Adrenal gland (tissue), 12 donors: ENCODE data around the gene TIMP2. TPM values are rescaled to one million over a fixed set of nuclear protein-coding genes. Genes with fewer than 3 reads are reported as not detected.

ENCODE experiments used
- DNase-seq, 7 donors: peaks; one replicate each; pipeline ENCODE4 v3.0.0-alpha.2; 2019 to 2020
- H3K27ac ChIP-seq, 5 donors: fragments of 200-600 bp; sonication (generic) in 4 of 5; 1 replicate in 3 of 5; 2 replicates in 2 of 5; pipeline versions ENCODE4 v1.5.1 to v1.8.0; 2016 to 2020; ENCODE audit warnings: mild to moderate bottlenecking in 1 of 5
- H3K27me3 ChIP-seq: fragments of 200-600 bp; 2 replicates; pipeline ENCODE4 v1.8.0; 2021
- H3K36me3 ChIP-seq, 2 donors: fragments of 200-600 bp; replicated peaks in 1 of 2; 1 replicate in 1 of 2; 2 replicates in 1 of 2; pipeline versions ENCODE4 v1.5.1 to v1.8.0; 2018 to 2022
- H3K4me1 ChIP-seq, 2 donors: fragments of 200-600 bp; replicated peaks in 1 of 2; 1 replicate in 1 of 2; 2 replicates in 1 of 2; pipeline versions ENCODE4 v1.5.1 to v1.8.0; 2018 to 2021
- H3K4me3 ChIP-seq, 4 donors: fragments of 200-600 bp; sonication (generic) in 3 of 4; one replicate each; pipeline ENCODE4 v1.5.1; 2016 to 2018
- H3K9me3 ChIP-seq, 3 donors: fragments of 200-600 bp; sonication (generic) in 1 of 3; replicated peaks in 1 of 3; 1 replicate in 2 of 3; 2 replicates in 1 of 3; pipeline versions ENCODE4 v1.5.1 to v1.8.0; 2016 to 2021
- POLR2A ChIP-seq, 2 donors: fragments of 450-650 bp; IDR thresholded peaks; one replicate each; pipeline ENCODE4 v1.6.1; 2017; ENCODE audit warnings: antibody characterized with exemption in 2 of 2, mild to moderate bottlenecking in 2 of 2, moderate library complexity in 1 of 2
- WGBS, 4 donors: extraction: QIAGEN DNeasy Blood & Tissue Kit in 2 of 4; methylation state at CpG; one replicate each; pipeline versions ENCODE4 v1.1.5 to v1.1.7; 2013 to 2017; 5-methylcytosine and 5-hydroxymethylcytosine counted together
- intact Hi-C, 2 donors: fragments of 100-400 bp; cut with DNase I; formaldehyde crosslinking; loops; one replicate each; pipeline versions ENCODE4 v1.14.1 to v1.15.0; 2022 to 2023
- polyA plus RNA-seq, 3 donors: library from polyadenylated mRNA; stranded (reverse); fragments of 200-250 nt in 2 of 3; fragments of 350-450 nt in 1 of 3; fragmentation: Illumina TruSeq in 1 of 3; extraction: RNeasy Lipid Tissue Mini Kit (QIAGEN cat#74804) in 1 of 3; gene quantifications; one replicate each; pipeline ENCODE4 v1.2.3, GENCODE V29; 2013 to 2014
- total RNA-seq, 9 donors: library from RNA; depleted of rRNA in 4 of 9; stranded (reverse); fragments of >200 nt in 4 of 9; fragments of 120-200 nt in 1 of 9; fragmentation: NEBNext Ultra II Directional in 1 of 9; extraction: Animal tissue kit (Norgen Biotek cat#: 25700) in 1 of 9; gene quantifications; one replicate each; pipeline versions ENCODE4 v1.1.0 to v1.2.4, GENCODE V29; 2013 to 2023
- TF ChIP-seq, protein P1 (sequence below), 6 experiments: fragments of 450-650 bp in 4 of 6; fragments of 200-600 bp in 2 of 6; sonication (generic) in 1 of 6; IDR thresholded peaks; 1 replicate in 5 of 6; 2 replicates in 1 of 6; pipeline versions ENCODE4 v1.5.1 to v1.8.0; 2016 to 2021; ENCODE audit warnings: antibody characterized with exemption in 6 of 6, mild to moderate bottlenecking in 2 of 6, moderate library complexity in 1 of 6
- donor health status: healthy with polysubstance abuse.
- donor health status: Bipolar disorder and iron deficiency.
- donor health status: DM: yes; HTN: yes; CAD: no.
- donor health status: DM: no; HTN: no; CAD: no.
- donor health status: DM: no; HTN: no; CAD: no.
- donor health status: DM: yes; HTN: yes; CAD: no.

Gene TIMP2
- total and polyA plus RNA-seq, 12 donors: 20.2 to 275 (median 176) TPM

DNA sequence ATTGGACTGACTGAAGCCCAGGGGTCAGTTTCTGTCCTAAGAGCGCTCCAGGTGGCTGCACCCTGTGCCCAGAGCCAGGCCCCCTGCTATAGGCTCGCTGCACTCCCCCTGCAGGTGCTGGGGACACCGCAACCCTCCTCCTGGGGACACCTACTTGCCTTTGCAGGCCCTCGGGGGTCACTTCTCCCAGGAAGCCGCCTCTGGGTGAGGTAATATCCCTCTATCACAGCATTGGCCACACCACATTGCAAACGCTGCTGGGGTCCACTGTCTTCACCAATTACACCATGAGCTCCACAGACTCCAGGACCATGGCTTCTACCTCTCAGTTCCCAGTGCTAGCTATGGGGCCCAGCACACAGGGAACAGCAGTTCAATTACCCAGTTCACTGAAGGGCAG lies 99.5 kb downstream of the TIMP2 start:
- H3K27ac ChIP-seq: peak overlapping the region in 2 of 5 donors; percentile 69 to 84
- no peaks in the 10 kb centered on the region for H3K27me3 ChIP-seq
- H3K4me1 ChIP-seq: no peaks in the 10 kb centered on the region
- H3K4me3 ChIP-seq: no peak overlapping the region
- intact Hi-C loops: no loop called here
- peaks cover 0 to 94% of the 10 kb centered on the region in 2 donors for H3K36me3 ChIP-seq
- TF ChIP-seq POLR2A (IDR thresholded peaks at IDR 0.05): no peak
- TF ChIP-seq, protein P1, sequence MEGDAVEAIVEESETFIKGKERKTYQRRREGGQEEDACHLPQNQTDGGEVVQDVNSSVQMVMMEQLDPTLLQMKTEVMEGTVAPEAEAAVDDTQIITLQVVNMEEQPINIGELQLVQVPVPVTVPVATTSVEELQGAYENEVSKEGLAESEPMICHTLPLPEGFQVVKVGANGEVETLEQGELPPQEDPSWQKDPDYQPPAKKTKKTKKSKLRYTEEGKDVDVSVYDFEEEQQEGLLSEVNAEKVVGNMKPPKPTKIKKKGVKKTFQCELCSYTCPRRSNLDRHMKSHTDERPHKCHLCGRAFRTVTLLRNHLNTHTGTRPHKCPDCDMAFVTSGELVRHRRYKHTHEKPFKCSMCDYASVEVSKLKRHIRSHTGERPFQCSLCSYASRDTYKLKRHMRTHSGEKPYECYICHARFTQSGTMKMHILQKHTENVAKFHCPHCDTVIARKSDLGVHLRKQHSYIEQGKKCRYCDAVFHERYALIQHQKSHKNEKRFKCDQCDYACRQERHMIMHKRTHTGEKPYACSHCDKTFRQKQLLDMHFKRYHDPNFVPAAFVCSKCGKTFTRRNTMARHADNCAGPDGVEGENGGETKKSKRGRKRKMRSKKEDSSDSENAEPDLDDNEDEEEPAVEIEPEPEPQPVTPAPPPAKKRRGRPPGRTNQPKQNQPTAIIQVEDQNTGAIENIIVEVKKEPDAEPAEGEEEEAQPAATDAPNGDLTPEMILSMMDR (IDR thresholded peaks at IDR 0.05): no peak
- DNase-seq: no peak
- WGBS, 4 donors: 87 to 100% (median 91%) methylated on average over 3 to 6 of the region's 6 CpGs
- H3K9me3 ChIP-seq: no peaks in the 10 kb centered on the region

DNA sequence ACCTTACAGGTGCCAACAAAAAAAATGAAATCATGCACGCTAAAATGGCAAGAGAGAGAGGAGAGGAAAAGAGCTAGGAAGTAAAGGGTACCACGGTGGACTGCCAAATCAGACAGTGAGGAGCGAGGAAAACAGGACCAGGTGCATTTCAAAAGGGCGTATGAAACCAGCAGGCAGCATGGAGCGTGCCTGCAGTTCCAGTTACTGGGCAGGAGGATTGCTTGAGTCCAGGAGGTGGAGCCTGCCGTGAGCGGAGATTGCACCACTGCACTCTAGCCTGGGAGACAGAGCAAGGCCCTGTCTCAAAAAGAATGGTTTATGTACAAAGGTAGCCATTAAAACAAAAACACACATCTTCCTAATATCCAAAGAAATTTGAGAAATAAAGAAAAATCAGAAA lies 100.9 kb downstream of the TIMP2 start:
- H3K36me3 ChIP-seq: peaks cover 0 to 96% of the 10 kb centered on the region in 2 donors
- no peak for TF ChIP-seq POLR2A (IDR thresholded peaks at IDR 0.05)
- TF ChIP-seq, protein P1 (IDR thresholded peaks at IDR 0.05): no peak
- 90 to 94% (median 93%) methylated on average over 7 of the region's 7 CpGs for WGBS, 4 donors
- intact Hi-C loops: no loop called here
- DNase-seq: no peak
- H3K27me3 ChIP-seq: no peaks in the 10 kb centered on the region
- H3K9me3 ChIP-seq: no peaks in the 10 kb centered on the region
- H3K4me1 ChIP-seq: no peaks in the 10 kb centered on the region
- no peak overlapping the region for H3K27ac ChIP-seq
- H3K4me3 ChIP-seq: no peak overlapping the region

DNA sequence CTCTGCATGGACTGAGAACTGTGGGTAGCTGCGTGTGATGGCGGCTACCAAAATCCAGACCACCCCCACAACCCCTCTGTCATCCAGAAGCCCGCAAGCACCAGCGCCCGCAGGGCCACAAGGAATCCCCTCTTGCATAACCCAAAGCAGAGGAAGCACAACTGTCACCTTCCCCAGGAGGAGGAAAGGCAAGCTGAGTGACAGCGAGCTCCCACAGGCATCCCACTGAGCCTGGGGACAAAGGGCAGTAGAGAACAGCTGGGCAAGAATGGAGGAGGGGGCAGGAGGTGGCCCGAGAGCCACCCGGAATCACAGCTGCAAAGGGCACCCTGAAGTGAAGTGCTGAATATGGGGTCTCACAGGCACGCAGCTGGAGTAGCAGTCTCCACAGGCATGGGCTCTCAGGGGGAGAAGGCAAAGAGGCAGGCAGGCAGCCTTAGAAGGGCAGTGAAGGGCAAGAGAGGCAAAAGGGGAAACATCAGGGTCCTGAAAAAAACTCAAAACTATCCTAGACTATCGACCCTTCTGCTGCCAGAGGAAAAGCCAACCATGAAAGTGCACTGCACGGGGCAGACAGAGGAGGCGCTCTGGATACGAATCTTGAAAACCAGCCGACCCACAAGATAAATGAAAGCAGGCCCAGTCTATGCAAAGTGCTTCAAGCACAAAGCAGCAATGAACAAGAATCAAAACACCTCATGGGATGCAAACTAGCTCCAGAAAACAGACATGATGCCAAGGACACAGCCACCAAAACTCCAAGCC lies 101.7 kb downstream of the TIMP2 start:
- Histone ChIP-seq H3K27ac (no peak overlapping the region), H3K27me3 (no peaks in the 10 kb centered on the region), H3K4me3 (no peak overlapping the region), H3K36me3 (peaks cover 0 to 98% of the 10 kb centered on the region in 2 donors), H3K4me1 (no peaks in the 10 kb centered on the region), H3K9me3 (no peaks in the 10 kb centered on the region)
- intact Hi-C loops: no loop called here
- TF ChIP-seq POLR2A (IDR thresholded peaks at IDR 0.05): no peak
- TF ChIP-seq, protein P1 (IDR thresholded peaks at IDR 0.05): no peak
- 89 to 92% (median 90%) methylated on average over 12 to 14 of the region's 14 CpGs for WGBS, 4 donors
- DNase-seq: no peak

DNA sequence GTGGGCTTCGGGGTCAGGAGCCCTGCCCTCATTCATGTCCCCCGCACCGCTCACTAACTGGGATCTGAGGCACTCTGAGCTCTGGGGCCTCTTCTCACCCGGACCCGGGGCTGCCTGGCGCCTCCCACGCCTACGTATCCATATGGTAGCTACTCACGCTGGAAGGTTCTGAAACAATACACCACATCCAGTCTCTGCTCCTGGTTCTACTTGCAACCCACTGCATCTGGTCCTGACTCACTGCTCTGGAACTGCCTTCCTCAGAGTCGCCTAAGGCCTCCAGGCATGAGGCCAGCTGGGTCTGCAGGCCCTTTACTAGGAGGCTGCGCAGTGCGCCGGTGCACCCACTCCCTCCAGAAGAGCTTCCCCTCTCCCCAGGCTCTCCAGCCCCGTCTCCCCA lies 102.6 kb downstream of the TIMP2 start:
- no peak overlapping the region for H3K4me3 ChIP-seq
- no peak for DNase-seq
- TF ChIP-seq POLR2A (IDR thresholded peaks at IDR 0.05): no peak
- TF ChIP-seq, protein P1 (IDR thresholded peaks at IDR 0.05): no peak
- intact Hi-C loops: no loop called here
- H3K4me1 ChIP-seq: no peaks in the 10 kb centered on the region
- no peaks in the 10 kb centered on the region for H3K9me3 ChIP-seq
- H3K27me3 ChIP-seq: no peaks in the 10 kb centered on the region
- H3K27ac ChIP-seq: no peak overlapping the region
- H3K36me3 ChIP-seq: peaks cover 0 to 98% of the 10 kb centered on the region in 2 donors
- 50 to 93% (median 89%) methylated on average over 1 to 14 of the region's 14 CpGs for WGBS, 4 donors
